ENCODE data around the gene ADCY6. TPM values are rescaled to one million over a fixed set of nuclear protein-coding genes. Genes with fewer than 3 reads are reported as not detected.

Gene ADCY6
- polyA plus RNA-seq, 3 donors = 85.2 to 119 (median 118) TPM

DNA sequence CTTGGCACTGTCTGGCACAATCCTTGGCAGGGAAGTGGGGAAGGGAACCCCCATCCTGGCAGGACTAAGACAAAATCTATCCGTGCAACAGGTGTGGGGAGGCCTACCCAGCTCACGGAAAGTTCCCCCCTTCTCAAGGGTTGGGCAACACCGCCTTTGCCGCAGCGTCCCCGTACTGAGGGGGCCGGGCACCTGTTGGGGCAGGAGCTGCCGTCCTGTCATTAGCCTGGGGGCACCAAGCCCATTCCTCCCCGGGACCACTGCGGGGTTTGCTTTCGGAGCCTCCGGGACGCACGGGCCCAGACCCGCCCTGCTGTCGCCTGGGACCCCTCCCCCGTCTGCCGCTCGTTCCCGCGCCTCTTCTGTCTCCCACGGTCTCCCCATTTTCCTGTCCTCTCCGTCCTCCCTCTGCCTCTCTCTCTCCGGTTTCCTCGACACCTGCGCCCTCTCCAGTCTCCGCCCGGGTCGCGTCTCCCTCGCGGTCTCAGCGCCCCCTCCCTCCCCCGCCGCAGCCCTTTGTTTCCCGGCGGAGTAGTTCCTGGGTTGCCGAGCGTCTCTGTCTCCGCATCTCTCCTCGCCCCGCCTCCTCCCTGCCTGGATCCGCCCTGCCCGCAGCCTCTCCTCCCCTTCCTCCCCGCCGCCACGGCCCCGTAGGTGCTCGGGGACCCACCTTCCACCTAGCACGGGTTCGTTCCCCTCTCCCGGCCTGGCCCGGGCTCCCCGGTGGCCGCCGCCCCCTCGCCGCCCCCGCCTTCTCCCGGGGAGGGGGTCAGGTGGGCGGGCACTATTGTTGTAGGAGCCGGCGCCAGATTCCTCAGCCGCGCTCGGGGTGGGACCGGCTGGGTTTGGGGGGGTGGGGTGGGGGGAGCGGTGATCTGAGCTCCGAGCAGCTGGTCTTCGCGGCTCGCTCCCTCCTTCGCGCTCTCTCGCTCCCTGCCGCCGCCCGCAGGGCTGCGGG is 29.3 kb upstream of the ADCY6 start, which contains the start of gene CACNB3:
Gene CACNB3 (plus strand): TSS at position 624 of the 958 bp plus-strand sequence. CDS start 434 bp downstream, outside the sequence.
- peak; percentile 72 for DNase-seq

- no peak for DNase-seq
Measured at GRCh38 chr12:48816143-48816854, 27.4 kb upstream of the ADCY6 start.

DNA sequence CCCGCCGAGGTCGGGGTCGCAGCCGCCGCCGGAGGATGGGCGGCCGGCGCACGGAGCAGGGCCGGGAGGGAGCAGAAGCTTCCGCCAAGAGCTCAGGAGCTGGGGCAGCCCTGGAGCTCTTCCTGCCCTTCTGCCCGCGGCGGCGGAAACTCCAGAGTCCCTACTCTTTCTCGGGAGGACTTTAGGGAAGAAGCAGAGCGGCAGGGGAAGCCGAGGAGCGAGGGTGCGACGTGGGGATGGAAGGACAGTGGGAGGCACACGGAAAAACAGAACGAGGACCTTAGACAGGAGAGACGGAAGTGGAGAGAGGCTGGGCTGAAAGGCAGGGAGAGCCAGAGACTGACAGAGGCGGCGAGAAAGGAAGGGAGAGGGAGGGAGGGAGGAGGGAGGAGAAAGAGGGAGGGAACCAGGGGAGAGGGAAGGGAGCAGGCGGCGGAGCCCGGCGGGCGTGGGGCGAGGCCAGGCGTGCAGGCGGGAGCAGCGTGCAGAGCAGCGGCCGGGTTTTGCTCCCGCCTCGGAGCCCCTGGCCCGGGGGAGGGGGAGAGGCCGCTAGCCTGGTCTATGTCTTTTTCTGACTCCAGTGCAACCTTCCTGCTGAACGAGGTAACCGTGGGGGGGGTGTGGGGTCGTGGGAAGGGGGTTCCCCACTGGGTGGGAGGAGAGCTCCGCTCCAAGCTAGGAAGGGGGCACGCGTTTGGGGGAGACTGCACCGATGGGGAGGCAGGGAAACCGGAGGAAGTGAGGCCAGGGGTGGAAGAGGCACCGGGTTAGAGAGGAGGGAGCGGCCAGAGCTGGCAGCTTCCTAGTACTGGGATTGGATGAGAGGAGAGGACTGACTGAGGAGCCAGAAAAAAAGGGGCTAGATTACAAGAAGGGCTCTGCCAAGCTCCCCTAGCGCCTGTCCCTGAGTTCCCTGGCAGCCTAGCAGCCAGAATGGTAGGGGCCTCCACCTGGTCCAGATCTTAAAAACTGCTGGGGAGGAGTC is 26.5 kb upstream of the ADCY6 start:
- DNase-seq = peak; percentile 83

GRCh38 chr12:48814262-48815125 is 25.6 kb upstream of the ADCY6 start:
- peak; percentile 68 for DNase-seq

- peak; percentile 69 for DNase-seq
Measured at GRCh38 chr12:48813465-48814261, 24.8 kb upstream of the ADCY6 start.

- no peak for DNase-seq
Measured at GRCh38 chr12:48812389-48812788, 23.5 kb upstream of the ADCY6 start.

- no peak for DNase-seq
Measured at GRCh38 chr12:48811437-48812090, 22.7 kb upstream of the ADCY6 start.

- DNase-seq = peak; percentile 70
Measured at GRCh38 chr12:48810903-48811431, 22.1 kb upstream of the ADCY6 start.

DNA sequence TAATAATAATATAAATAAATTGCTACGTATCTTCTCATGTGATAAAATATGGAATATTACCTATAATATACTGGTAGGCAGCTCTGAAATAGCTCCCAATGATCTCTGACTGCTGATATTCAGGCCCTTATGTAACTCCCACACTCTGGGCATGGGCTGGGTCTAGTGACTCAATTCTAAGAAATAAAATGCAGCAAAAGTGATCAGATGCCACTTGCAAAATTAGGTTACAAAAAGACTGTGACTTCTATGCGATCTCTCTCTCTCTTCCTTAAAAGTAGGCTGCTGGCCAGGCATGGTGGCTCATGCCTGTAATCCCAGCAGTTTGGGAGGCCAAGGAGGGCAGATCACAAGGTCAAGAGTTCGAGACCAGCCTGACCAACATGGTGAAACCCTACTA is 19.1 kb upstream of the ADCY6 start:
- DNase-seq = no peak

- DNase-seq = no peak
Measured at GRCh38 chr12:48803675-48804074, 14.8 kb upstream of the ADCY6 start.

GRCh38 chr12:48800971-48801370 is 12.1 kb upstream of the ADCY6 start:
- DNase-seq = no peak

DNA sequence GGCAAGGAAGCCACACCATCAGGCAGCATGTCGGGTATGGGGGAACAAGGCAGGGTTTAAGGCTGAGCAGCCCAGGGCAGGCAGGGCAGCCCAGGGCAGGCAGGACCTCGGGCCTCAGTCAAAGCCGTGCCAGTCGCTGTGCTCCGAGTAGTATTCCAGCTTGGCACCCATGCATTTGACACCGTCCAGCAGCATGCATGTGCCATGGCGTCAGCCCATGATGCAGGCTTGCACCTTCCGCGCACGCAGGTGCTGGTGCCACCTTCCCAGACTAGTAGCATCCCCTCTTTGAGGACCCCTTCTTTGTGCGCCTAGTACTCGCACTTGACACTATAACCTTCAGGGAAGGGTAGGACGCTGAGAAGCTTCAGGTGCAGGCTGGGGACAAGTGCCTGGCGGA is 11.6 kb upstream of the ADCY6 start:
- no peak for DNase-seq

GRCh38 chr12:48796976-48797375 is 8.1 kb upstream of the ADCY6 start:
- DNase-seq = no peak

GRCh38 chr12:48795550-48796455 is 6.9 kb upstream of the ADCY6 start:
- DNase-seq = peak; percentile 82

DNA sequence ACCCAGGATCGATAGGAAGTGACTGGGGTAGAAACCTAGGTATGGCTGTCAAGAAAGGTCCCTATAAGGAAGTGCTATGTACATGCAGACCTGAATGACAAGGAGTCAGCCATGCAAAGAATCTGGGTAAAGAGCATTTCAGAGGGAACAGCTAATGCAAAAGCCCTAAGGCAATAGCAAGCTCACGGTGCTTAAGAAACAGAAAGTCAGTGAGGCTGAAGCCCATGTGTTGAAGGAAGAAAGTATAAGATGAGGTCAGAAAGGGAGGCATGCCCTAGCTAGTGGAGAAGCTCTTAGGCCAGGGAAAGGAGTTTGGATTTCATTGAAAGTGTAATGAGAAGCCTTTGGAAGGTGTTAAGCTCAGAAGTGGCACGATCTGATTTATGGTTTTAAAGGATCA is 6.0 kb upstream of the ADCY6 start:
- DNase-seq = peak; percentile 69

DNA sequence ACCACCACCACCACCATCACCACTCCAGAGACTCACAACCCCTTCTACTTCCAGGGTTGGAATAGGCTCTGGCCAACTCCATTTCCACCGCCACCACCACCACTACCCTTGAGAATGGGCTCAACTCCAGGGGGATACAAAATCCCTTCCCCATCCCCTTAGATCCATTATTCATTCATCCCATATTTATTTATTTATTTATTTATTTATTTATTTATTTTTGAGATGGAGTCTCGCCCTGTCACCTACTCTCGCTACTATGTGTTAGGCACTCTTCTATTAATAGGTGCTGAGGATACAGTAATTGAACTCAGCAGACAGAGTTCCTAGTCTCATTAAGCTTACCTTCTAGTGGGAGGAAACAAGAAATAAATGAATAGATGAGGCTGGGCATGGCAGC is 4.8 kb upstream of the ADCY6 start:
- no peak for DNase-seq

DNA sequence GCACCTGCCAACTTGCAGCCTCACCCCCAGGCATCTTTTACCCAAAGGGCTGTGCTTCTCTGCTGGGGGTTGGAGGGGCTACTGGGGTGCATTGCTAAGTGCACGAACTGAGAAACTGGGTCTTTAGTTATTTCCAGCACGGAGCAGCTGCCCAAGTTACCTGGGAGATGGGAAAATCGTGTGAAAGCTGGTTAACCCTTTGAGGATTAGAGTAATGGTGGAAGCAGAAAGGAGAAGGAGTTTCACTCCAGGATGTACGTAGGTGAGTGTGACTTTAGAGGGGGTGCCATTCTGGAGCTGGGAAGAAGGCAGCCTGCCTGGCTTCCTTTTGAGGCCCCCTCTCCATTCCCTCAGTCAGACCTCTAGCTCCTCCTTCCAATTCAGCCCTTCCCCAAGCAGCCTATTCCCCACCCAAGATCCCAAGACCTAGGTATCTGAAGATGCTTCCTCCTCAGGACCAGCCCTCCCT is 1.0 kb upstream of the ADCY6 start:
- DNase-seq = no peak

- DNase-seq = no peak
Measured at GRCh38 chr12:48788524-48788853, 400 bp downstream of the ADCY6 start.
